ENCODE results near the gene TMEM175. TPM values are rescaled to one million over a fixed set of nuclear protein-coding genes. Genes with fewer than 3 reads are reported as not detected.
"Not testable (repeated sequence)": the region's sequence is repeated elsewhere in the genome, so short reads cannot be mapped to it uniquely, and the experiment has no call there.

Gene TMEM175
- polyA plus RNA-seq, 10 donors, result 14.4 to 22.1 (median 17.0) TPM

DNA sequence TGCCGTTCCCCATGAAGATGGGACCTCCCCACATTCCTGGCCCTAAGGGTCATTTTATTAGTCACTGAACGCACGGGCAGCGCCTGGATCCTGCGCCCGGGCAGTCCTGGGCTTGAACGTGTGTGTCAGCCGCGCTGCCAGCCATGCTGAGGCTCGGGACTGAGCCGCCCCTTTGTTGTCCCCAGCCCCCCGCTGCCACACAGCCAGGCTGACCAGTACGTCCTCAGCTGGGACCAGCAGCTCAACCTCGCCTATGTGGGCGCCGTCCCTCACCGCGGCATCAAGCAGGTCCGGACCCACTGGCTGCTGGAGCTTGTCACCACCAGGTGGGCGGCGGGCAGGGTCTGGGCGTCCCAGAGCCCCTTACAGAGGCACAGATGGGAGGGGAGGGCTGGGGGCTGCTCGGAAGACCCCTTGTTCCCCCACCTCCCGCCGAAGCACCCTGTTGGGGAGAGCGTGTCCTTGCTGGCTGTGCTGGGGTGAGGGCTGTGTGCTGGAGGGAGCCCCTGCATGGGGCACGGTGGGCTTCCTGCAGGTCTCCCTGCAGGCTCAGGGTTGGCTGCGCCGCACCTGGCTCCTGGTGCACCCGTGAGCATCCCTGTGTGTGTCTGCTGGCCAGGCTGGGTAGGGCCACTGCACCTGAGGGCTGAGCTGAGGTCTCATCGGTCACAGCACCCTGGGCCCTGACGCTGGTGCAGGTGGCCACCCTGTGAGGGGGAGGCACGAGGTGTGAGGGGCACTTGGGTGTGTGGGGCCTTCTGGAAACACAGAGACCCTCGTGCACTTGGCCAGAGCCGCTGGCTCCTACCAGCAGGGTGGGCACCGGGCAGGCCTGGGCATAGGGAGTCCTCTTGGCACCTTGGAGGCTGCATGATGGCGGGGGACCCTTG is 55.6 kb downstream of the TMEM175 start:
- DNase-seq, result no peak

- DNase-seq, result no peak
Measured at GRCh38 chr4:988726-989721, 56.8 kb downstream of the TMEM175 start.

- DNase-seq, result no peak
Measured at GRCh38 chr4:989722-990471, 57.6 kb downstream of the TMEM175 start.

DNA sequence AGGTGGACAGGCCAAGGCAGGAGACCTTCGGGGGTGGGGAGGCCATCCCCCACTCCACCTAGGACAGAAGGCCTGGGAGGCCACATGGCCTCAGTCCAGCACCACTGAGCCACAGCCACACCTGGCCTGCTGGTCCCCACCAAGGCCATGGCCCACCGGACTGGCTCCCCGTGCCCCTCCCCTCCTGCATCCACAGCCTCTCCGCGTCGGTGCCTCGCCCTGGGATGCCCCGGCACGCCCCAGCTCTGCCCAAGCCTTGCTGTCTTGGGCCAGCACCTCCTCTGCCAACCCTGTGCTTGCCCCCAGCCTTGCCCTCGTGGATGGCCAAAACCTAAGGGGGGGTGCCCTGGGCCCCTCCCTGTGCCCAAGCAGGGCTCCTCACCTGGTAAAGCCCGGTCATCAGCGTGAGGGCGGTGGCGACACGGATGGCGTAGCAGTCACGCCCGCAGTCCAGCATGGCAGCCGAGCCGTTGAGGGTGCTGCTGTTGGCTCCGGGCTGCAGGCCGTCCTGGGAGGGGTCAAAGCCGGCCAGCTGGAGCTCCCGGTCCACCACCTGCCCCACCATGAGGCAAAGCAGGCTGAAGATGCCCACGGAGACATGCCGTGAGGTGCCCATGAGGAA is 58.6 kb downstream of the TMEM175 start:
- no peak for DNase-seq

DNA sequence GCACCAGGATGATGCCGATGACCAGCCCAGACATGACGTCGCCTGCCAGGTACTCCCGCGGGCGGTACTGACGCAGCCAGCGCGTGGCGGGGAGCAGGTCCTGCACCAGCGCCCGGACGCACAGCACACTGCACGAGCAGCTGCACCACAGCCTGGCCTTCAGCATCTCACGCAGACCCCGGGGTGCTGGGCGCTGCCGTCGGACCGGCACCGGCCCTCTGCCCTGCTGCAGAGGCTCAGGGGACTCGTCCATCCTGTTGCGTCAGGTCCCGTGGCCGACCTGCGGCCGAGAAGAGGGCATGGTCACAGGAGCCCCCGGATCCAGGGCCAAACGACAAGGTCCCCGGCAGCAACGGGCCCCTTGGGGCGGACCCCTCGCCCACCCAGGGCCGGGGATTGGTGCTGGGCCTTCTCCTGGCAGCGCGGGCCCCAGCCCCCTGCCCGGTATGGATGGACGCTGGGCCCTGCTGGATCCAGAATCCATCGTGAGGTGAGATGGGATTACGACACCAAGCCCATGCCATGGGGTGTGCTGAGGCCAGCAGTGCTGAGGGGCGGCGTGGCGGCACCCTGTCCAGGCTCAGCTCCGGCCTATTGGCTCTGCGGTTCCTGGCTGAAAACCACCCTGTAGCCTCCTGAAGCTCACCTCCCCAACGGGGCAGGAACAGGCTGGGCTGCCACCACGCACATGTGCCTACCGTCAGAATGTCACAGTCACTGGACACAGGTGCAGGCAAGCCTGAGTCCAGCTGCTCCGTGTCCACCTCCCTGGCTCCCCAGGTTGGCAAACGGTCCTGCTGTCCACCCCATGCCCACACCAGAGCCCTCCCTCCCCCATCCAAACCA is 59.4 kb downstream of the TMEM175 start:
- no peak for DNase-seq

DNA sequence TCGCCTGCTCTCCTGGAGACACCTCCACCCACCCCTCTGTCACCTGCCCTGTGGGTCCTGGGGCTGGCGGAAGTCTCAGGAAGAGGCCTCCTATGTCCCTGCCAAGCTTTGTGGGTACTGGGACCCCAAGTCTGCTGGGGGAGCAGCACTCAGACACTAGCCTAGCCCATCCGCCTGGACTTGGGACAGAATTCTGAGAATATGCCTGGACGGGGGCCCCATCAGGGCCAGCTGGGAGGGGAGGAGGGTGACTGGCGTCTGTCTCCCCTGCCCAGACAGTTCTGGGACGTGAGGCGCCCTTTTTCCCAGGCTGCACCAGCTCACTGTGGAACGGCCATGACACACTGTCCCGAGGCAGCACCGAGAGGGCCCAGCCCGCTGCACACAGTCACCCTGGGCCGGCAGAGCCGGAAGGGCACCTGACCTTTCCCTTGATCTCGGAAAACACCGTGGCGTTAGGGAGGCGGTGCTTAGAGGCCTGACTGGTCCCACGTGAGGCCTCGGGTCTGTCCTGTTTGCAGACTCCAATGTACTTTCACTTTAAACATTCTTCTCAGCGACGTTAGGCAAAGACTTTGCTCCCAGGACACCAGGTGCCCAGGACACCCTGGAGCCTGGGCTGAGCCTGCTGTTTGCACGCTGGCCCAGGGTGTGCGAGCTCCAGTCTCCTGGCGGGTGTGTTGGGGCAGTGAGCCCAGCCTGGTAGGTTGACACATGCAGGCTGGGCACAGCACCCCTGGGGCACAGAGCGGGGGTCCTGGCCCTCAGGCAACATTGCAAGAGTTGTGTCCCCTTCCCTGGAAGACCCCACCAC is 60.2 kb downstream of the TMEM175 start:
- no peak for DNase-seq

DNA sequence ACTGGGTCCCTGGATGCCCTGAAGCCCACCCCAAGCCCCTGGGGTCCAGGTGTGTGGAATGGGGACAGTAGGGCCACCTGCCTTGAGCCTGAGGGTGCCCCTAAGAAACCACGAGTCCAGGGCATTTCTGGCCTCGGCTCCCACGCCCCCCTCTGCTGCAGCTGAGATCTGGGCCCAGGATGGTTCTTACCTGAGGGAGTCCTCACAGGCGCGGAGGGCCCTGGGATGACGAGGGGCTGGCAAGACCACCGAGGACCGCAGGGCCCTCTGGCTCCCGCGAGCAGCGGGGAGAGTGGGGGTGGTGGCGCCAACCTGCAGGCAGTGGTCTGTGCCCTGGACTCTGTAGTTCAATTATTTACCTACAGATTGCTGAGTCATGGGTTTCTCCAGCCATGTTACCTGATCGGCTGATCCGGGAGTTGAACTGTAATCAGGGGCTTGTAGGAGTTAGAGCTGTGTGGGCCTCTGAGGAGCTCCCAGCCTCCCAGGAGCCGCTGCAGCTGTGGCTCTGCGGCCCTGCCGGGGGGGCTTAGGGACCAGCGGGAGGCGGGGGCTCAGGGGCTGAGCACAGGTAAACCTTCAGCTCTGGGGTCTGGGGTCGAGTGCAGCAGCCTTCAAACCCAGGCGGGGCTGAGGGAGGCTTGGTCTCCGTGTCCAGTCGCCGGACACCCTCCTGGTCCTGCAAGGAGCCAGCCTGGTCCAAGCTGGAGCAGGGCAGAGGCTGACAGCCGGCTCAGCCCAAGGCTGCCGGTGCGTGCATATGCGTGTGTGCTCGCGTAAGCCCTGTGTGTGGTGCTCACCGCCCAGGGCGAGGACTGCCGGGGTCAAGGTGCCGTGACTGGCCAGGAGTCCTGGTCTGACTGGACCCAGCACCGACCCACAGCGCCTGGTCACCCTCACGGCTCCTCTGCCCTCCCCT is 61.1 kb downstream of the TMEM175 start, which contains the start of gene SLC26A1:
Gene SLC26A1 (minus strand): TSS at position 294 of the 919 bp plus-strand sequence. CDS start 1,701 bp downstream, outside the sequence.
- no peak for DNase-seq

DNA sequence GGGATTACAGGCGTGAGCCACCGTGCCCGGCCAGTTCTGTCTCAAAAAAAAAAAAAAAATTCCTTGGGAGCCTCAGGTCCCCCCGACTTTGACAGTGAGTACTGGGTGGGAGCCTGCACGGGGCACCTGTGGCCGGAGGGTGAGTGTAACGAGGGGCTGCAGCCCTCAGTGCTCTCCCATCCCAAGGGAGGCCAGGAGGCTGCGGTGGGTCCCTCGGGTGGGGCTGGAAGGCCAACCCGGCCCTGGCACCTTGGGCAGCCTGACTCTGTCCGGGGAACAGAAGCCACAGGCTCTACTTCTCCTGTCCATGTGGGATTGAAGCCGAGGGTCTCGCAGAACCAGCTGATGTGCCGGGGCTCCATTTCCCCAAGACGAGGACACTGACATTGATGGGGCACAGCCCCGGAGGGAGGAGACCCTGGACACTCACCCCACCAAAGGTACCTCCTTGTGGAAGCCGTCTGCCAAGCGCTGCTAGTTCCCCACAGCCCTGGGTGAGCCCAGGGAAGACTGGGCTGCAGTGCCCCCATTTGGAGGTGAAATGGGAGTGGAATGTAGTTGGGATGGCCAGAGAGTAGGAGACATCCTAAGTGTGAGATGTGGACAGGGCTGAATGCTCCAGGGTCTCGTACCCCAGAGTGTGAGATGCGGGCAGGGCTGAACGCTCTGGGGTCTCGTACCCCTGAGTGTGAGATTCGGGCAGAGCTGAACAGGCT is 63.2 kb downstream of the TMEM175 start:
- DNase-seq, result no peak

DNA sequence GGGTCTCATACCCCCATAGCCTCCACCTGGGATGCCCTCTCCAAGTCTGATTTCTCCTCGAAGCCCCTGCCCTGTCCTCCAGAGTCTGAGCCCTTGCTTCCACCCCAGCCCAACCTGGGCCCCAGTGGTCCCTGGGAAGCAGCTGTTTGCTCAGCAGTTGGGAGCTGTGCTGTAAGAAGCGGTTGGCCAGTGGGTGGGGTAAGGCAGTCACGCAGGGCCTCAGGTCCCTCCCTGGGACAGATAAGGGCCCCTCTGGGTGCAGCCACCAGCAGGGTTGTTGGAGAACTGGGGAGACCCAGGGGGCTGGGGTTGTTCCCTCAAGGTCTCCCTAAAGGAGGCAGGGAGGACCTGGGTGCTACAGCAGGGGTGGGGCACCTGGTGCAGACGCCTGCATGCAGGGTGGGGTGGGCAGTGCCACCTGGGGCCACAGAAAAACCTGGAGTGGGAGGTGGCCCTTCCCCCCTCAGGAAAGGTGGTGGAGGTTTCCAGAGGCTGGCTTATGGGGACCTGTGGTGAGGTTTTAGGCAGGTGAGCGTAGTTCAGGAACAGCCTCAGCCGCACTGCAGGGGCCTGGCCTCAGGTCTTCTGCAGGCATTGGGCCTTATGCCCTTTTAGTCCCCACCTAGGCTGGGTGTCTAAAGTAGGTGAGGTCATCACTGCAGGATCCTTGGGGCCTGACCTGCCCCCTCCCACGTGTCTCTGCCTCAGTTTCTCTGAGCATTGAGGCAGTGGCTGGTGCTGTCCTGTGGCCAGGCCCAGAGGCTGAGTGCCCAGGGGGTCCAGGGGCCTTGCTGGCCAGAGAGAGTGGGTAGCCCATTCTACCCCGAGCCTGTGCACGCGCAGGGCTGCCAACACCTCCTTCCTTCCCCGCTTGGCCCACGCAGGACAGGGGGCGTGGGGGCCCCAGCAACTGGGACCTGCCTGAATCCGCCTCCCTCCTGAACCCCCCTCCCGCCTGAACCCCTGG is 64.1 kb downstream of the TMEM175 start:
- DNase-seq, result no peak

- DNase-seq, result no peak
Measured at GRCh38 chr4:996997-997374, 64.7 kb downstream of the TMEM175 start.

DNA sequence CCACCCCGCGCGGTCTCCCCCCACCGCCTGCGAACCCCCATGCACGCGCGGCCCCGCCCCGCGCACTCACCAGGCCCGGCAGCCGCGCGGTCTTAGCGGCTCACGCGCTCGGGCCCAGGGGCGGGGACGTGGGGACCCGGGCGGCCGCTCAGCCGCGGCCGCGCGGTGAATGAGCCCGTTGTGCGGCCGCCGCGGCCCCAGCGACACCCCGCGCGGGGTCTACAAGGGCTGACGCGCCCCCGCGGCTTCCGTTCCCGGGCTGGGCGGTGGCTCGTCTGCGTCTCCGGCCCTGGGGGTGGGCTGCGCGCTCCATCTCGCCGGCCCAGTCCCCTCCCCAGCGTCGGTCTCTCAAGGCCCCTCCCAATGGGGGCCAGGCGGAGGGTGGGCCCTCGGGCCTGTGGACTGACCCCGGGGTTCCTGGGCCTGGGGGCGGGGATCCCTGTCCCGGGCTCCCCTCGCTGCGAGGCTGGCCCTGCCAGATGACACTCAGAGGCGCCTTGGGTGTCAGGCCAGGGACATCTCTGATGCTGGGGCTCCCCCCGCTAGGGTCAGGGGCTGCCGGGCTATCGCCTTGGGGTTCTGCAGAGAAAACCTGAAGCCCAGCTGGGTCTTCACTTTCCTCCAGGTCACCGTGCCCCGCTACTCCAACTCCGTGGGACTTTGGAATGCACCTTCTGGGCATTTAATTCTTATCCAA is 65.3 kb downstream of the TMEM175 start:
- DNase-seq, result no peak

DNA sequence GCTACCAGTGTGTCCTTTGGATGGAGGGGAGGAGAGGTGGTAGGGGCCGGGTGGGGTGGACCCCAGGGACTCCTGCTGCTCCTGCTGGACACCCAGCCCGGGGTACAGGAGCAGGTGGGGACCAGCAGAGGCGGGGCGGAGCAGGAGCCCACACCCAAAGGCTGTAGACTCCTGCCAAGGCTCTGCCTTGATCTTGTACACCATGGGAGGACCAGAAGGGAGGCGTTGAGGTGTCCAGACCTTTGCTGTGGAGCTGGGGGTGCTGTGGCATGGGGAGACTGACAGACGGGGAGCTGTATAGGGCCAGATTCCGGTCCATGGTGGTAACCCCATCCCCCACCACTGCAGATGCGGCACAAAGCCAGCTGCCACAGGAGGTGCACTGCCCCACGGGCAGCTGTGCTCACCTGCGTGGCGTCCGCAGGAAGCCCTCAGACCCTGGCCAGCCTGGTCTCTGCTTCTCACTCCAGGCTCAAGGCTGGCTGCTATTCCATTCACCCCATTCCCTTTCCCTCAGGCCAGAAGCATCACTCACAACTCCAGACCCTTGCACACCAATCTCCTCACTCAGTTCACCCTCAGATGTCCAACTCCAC is 65.9 kb downstream of the TMEM175 start:
- no peak for DNase-seq

DNA sequence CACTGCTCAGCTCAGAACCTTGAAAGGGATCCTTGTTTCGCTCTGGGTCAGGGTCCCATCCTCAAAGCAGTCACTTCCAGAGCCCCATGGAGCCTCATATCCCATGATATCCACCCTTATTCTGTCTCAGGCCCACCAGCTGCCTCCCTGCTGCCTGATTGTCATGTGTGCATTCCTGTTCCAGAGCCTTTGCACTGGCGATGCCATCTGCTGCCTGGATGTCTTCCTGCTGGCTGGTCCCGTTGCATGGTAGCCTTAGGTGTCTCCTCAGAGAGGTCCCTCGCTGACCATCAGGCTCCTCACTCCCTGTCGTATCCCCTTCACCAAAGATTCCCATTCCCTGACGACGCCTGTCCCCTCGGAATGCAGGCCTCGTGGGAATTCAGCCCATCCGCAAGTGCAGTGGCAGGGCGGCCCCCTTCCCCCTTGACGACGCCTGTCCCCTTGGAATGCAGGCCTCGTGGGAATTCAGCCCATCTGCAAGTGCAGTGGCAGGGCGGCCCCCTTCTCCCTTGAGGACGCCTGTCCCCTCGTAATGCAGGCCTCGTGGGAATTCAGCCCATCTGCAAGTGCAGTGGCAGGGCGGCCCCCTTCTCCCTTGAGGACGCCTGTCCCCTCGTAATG is 67.1 kb downstream of the TMEM175 start:
- DNase-seq, result not testable (repeated sequence)

GRCh38 chr4:999882-1000425 is 67.7 kb downstream of the TMEM175 start:
- DNase-seq, result no peak

Data from muscle of back (tissue), 11 donors.